GM10248 (cell line): ENCODE data around the gene ZNF135.

Experiments
- CTCF ChIA-PET: fragments of 300-600 bp; sonication (Branson Sonifier 250); formaldehyde crosslinking; extraction: SDS; loops from one replicate; lab custom pipeline; 2021; ENCODE audit warnings: antibody characterized with exemption; lab: Yijun Ruan, JAX
- POLR2A ChIA-PET: fragments of 350-650 bp; sonication (Branson Sonifier 250); formaldehyde crosslinking; extraction: SDS; loops from one replicate; lab custom pipeline; 2020; ENCODE audit warnings: antibody characterized with exemption; lab: Yijun Ruan, JAX
- DNase-seq: peaks from one replicate; pipeline ENCODE4 v3.0.0; 2012; ENCODE audit errors: extremely low spot score
- TF ChIP-seq, protein P1 (sequence below): IDR thresholded peaks from 2 replicates; pipeline ENCODE4 v1.5.1; 2012; ENCODE audit warnings: mild to moderate bottlenecking, low read depth; ENCODE audit errors: extremely low read depth, missing control alignments, control extremely low read depth

Gene ZNF135

GRCh38 chr19:58037927-58038687 lies 21.0 kb upstream of the ZNF135 start:
- TF ChIP-seq, protein P1, sequence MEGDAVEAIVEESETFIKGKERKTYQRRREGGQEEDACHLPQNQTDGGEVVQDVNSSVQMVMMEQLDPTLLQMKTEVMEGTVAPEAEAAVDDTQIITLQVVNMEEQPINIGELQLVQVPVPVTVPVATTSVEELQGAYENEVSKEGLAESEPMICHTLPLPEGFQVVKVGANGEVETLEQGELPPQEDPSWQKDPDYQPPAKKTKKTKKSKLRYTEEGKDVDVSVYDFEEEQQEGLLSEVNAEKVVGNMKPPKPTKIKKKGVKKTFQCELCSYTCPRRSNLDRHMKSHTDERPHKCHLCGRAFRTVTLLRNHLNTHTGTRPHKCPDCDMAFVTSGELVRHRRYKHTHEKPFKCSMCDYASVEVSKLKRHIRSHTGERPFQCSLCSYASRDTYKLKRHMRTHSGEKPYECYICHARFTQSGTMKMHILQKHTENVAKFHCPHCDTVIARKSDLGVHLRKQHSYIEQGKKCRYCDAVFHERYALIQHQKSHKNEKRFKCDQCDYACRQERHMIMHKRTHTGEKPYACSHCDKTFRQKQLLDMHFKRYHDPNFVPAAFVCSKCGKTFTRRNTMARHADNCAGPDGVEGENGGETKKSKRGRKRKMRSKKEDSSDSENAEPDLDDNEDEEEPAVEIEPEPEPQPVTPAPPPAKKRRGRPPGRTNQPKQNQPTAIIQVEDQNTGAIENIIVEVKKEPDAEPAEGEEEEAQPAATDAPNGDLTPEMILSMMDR, result no peak
- ChIA-PET CTCF (no interaction called here), POLR2A (no interaction called here)
- no peak for DNase-seq

DNA sequence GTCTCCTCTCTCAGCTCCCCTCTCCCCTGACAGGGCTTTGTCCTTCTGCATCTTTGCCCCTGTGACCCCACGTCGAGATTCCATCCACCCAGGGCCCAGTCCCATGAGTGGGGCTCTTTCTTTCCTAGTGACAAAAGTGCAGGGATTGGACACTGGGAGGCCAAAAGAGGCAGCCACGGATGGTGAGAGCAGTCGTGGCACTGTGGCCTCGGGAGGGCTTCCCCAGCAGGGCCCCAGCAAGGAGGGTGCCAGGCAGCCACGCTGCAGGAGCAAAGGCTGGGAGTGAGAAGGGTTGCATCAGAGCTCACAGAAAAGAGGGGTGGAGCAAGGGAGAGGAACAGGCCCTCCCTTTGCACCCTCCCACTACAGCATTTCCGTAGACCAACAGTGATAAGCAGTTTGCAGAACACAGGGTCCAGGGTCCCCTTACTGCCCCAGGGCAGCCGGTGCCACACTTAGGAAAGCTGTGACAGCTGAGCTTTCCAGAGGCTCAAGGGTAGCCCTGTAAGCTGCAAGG lies 20.3 kb upstream of the ZNF135 start:
- DNase-seq, result no peak
- TF ChIP-seq, protein P1, result no peak
- POLR2A ChIA-PET, result no interaction called here
- CTCF ChIA-PET, result no interaction called here

GRCh38 chr19:58040751-58041525 lies 18.1 kb upstream of the ZNF135 start:
- CTCF ChIA-PET, result no interaction called here
- TF ChIP-seq, protein P1, result no peak
- POLR2A ChIA-PET, result no interaction called here
- DNase-seq, result no peak

DNA sequence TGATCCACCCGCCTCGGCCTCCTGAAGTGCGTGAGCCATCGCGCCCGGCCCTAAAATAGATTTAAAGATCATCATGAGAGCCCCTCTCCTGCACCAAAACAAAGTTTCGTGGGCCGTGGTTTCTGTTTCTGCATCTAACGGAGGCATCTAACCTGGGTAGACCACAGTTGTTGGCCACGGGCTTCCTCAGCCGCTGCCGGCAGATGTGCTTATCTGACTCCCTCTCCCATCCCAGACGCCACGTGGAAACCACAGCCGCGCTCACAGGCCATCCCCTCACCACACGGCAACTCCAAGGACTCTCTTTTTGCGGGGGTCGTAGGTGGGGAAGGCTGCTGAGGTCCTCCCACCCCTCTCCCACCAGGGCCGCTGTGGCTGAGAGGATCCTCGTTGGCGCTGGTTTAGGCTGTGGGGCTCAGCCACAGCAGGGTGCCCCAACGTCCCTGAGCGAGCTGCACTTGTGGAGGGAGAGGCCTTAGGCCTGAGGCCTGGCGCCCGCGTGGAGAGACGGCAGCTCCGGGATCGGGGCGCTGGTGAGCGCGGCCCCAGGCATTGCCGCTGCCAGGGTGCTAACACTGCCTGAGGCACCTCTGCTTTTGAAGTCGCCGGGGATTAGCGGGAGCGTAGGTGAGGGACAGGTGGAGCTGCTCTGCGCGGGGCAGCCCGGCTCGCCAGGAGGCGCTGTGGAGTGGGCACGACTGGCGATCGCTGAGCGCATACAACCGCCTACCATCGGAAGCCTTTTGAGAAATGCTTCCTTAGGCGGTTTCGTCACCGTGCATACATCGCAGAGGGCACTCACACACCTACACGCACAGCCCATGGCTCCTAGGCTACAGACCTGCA lies 16.4 kb upstream of the ZNF135 start:
- TF ChIP-seq, protein P1, result no peak
- ChIA-PET CTCF (no interaction called here), POLR2A (no interaction called here)
- DNase-seq, result no peak

DNA sequence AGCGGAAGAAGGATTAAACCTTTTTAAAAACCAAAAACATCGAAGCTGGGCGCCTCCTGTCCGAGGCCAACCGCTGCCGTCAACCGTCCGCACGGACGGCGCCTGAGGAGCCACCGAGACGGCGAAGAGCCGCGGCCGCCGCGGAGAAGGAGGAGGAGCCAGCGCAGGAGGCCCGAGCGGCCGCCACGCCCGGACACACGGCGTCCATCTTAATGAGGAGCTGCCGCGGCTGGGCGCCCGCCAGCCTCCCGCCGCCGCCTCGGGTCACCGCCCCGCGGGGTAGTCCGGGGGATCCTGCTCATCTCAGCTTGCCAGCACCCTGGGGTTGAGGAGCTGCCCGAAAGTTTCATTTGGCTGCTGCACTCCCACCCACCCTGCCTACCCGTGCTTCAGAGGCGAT lies 14.7 kb upstream of the ZNF135 start:
- ChIA-PET CTCF (no interaction called here), POLR2A (no interaction called here)
- TF ChIP-seq, protein P1, result no peak
- DNase-seq, result no peak

DNA sequence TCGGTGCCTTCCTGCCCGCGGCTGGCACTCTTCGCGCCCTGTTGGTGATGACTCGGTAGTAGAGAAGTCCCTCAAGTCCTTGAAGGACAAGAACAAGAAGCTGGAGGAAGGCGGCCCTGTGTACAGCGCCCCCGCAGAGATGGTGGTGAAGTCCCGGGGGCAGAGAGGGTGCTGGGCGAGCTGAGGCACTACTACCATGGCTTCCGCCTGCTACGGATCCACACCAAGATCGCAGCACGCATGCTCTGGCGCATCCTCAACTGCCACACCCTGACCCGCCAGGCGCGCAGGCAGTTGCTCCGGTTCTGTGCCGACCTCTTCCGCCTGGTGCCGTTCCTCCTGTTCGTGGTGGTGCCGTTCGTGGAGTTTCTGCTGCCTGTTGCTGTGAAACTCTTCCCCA lies 14.2 kb upstream of the ZNF135 start:
- DNase-seq, result no peak
- POLR2A ChIA-PET, result no interaction called here
- TF ChIP-seq, protein P1, result no peak
- CTCF ChIA-PET, result no interaction called here
